HL-60 (cell line): ENCODE data around the gene RSPH6A.

Source experiments
- DNase-seq, 2 experiments: peaks; one replicate each; pipeline ENCODE4 v3.0.0-alpha.2; 2010 to 2020; ENCODE audit warnings: low read depth in 1 of 2, low spot score in 1 of 2
- H3K27ac ChIP-seq: fragments of 250-450 bp; sonication (Bioruptor Pico); replicated peaks from 2 replicates; pipeline ENCODE4 v1.5.1; 2020; ENCODE audit warnings: mild to moderate bottlenecking, moderate library complexity
- H3K27me3 ChIP-seq: fragments of 250-450 bp; sonication (Bioruptor Pico); 2 replicates; pipeline ENCODE4 v1.5.1; 2021; ENCODE audit warnings: mild to moderate bottlenecking, moderate library complexity; ENCODE audit not compliant: insufficient read depth, poor library complexity, severe bottlenecking
- H3K4me3 ChIP-seq: replicated peaks from 2 replicates; pipeline ENCODE4 v1.5.1; 2011; ENCODE audit warnings: mild to moderate bottlenecking, control low read depth, low read length; ENCODE audit not compliant: insufficient read depth
- GABPA ChIP-seq: IDR thresholded peaks from 2 replicates; pipeline ENCODE4 v1.6.1; 2012; ENCODE audit warnings: low read depth
- POLR2AphosphoS5 ChIP-seq: IDR thresholded peaks from 2 replicates; pipeline ENCODE4 v1.6.1; 2012; ENCODE audit warnings: low read depth
- SPI1 ChIP-seq: IDR thresholded peaks from 2 replicates; pipeline ENCODE4 v1.6.1; 2012; ENCODE audit warnings: low read depth, mild to moderate bottlenecking, borderline replicate concordance
- TF ChIP-seq, protein P1 (sequence below): IDR thresholded peaks from one replicate; pipeline ENCODE4 v1.5.1; 2011; ENCODE audit warnings: low read length, control low read depth, inconsistent platforms; ENCODE audit not compliant: insufficient read depth
- TF ChIP-seq, protein P2 (sequence below): IDR thresholded peaks from 2 replicates; pipeline ENCODE4 v1.6.1; 2012; ENCODE audit warnings: low read depth; ENCODE audit not compliant: insufficient replicate concordance

RSPH6A gene

DNA sequence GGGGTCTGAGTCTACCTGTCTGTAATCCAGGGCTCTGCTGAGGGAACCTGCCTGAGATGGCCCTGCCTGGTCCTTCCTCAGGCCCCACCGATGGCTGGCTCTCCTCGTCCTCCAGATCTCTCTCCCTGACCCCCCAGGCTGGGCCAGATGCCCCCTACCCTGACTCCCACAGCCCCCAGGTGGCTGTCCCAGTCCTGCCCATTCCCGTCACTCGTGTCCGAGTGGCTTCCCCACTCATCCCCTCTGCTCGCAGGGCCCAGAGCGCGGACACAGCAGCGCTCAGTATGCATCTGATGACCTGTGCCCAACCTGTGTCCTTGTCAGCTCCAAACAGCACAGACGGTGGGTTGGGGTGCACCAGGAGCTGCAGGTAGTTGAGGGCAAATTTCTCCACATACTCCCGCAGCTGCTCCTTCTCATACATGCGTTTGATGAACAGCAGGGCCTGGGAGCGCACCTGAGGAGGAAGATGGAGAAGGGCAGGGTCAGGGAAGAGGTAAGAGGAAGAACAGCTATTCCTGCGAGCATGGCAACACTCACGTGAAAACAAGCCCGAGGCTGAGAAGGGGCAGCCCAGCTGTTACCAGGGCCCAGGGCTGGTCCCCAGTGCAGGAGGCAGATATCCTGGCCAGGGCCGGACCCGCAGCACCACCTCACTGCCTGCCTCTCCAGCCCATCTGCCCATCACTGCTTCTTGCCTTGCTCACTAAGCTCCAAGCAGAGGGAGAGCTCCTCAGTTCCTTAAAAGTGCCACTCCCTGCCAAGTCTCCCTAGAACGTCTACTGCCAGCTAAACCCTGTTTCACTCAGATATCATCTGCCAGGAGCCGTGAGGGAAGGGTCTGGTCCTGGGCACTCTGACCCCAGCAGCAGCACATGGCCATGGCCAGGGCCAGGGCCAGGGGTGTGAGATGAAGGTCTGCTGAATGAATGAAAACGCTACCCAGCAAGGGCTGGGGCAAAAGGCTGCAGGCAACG is 11.1 kb upstream of the RSPH6A start:
- no peaks in the 10 kb centered on the region for H3K27me3 ChIP-seq
- TF ChIP-seq GABPA (no peak), POLR2AphosphoS5 (no peak), SPI1 (no peak)
- TF ChIP-seq, protein P1, sequence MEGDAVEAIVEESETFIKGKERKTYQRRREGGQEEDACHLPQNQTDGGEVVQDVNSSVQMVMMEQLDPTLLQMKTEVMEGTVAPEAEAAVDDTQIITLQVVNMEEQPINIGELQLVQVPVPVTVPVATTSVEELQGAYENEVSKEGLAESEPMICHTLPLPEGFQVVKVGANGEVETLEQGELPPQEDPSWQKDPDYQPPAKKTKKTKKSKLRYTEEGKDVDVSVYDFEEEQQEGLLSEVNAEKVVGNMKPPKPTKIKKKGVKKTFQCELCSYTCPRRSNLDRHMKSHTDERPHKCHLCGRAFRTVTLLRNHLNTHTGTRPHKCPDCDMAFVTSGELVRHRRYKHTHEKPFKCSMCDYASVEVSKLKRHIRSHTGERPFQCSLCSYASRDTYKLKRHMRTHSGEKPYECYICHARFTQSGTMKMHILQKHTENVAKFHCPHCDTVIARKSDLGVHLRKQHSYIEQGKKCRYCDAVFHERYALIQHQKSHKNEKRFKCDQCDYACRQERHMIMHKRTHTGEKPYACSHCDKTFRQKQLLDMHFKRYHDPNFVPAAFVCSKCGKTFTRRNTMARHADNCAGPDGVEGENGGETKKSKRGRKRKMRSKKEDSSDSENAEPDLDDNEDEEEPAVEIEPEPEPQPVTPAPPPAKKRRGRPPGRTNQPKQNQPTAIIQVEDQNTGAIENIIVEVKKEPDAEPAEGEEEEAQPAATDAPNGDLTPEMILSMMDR, result no peak
- TF ChIP-seq, protein P2, sequence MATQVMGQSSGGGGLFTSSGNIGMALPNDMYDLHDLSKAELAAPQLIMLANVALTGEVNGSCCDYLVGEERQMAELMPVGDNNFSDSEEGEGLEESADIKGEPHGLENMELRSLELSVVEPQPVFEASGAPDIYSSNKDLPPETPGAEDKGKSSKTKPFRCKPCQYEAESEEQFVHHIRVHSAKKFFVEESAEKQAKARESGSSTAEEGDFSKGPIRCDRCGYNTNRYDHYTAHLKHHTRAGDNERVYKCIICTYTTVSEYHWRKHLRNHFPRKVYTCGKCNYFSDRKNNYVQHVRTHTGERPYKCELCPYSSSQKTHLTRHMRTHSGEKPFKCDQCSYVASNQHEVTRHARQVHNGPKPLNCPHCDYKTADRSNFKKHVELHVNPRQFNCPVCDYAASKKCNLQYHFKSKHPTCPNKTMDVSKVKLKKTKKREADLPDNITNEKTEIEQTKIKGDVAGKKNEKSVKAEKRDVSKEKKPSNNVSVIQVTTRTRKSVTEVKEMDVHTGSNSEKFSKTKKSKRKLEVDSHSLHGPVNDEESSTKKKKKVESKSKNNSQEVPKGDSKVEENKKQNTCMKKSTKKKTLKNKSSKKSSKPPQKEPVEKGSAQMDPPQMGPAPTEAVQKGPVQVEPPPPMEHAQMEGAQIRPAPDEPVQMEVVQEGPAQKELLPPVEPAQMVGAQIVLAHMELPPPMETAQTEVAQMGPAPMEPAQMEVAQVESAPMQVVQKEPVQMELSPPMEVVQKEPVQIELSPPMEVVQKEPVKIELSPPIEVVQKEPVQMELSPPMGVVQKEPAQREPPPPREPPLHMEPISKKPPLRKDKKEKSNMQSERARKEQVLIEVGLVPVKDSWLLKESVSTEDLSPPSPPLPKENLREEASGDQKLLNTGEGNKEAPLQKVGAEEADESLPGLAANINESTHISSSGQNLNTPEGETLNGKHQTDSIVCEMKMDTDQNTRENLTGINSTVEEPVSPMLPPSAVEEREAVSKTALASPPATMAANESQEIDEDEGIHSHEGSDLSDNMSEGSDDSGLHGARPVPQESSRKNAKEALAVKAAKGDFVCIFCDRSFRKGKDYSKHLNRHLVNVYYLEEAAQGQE, result no peak
- no peak overlapping the region for H3K27ac ChIP-seq
- H3K4me3 ChIP-seq, result no peak overlapping the region
- no peak for DNase-seq

DNA sequence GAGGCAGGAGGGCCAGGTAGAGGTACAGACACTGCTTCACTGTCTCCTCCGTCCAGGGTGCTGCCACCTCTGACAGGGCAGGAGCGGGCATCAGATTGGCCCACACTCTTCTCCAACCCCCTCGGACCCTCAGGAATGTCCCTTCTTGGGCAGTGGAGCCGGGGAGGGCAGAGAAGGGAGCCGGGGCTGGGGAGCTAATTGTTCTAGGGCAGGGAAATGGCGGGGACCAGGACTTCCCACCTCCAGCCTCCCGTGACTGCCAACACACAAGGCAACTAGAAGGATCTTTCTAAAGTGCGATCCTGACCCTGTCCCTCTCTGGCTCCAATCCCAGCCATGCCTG is 10.1 kb upstream of the RSPH6A start:
- H3K4me3 ChIP-seq, result no peak overlapping the region
- TF ChIP-seq, protein P1, result no peak
- TF ChIP-seq GABPA (no peak), POLR2AphosphoS5 (no peak), SPI1 (no peak)
- TF ChIP-seq, protein P2, result no peak
- DNase-seq, result no peak
- H3K27me3 ChIP-seq, result no peaks in the 10 kb centered on the region
- no peak overlapping the region for H3K27ac ChIP-seq

DNA sequence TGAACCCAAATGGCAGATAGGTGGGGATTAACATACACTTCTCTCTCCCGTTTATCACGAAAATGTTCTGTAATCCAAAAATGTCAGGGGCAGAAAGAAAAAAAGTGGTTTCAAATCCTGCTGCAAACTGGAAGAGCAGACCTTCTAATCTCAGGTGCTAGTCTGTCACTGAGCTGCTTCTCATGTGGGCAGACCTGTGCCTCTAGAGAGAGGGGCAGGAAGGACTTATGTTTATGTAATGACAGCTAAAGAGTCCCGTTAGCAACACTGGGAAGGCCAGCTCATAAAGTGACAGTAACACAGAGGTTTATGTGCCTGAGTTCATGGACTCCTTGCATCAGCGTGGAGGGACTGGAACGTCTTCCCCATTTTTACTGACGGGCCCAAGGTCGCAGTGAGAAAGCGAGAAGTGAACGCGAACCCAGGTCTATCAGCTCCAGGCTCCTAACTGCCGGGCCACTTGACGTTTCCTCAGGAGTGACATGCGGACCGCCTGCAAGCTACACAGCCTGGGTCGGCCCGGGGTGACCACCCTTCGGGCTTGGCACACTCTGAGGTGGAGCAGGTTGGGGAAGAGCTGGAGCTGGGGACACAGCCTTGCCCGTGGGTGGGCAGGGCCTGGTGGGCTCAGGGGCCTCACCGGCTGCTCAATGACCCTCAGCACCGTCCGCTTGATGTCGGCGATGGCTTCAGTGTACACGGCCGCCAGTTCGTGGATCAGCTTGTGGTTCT is 9.6 kb upstream of the RSPH6A start:
- H3K27ac ChIP-seq, result no peak overlapping the region
- H3K4me3 ChIP-seq, result no peak overlapping the region
- no peak for DNase-seq
- H3K27me3 ChIP-seq, result no peaks in the 10 kb centered on the region
- TF ChIP-seq POLR2AphosphoS5, result no peak
- TF ChIP-seq GABPA, result no peak
- TF ChIP-seq, protein P2, result no peak
- no peak for TF ChIP-seq SPI1
